A549 (cell line): ENCODE results near the gene TEX13D. TPM values are rescaled to one million over a fixed set of nuclear protein-coding genes. Genes with fewer than 3 reads are reported as not detected.

Experiments used
- ATAC-seq, 2 experiments: fragments of 200-7000 bp in 1 of 2; fragments of >200 bp in 1 of 2; cut with Nextera tagmentation in 1 of 2; cut with Tn5 transposase in 1 of 2; 3 replicates each; pipeline versions ENCODE4 v1.8.0 to v1.9.1; 2018 to 2020; ENCODE audit warnings: mild to moderate bottlenecking in 1 of 2, moderate library complexity in 1 of 2
- CTCF ChIA-PET: fragments of 300-600 bp; sonication (Branson Sonifier 250); formaldehyde crosslinking; extraction: SDS; loops from one replicate; lab custom pipeline; 2021; ENCODE audit warnings: antibody characterized with exemption, inconsistent platforms; lab: Yijun Ruan, JAX
- POLR2A ChIA-PET: fragments of 350-600 bp; formaldehyde crosslinking; extraction: SDS; loops from one replicate; lab custom pipeline; 2021; ENCODE audit warnings: antibody characterized with exemption, inconsistent platforms; lab: Yijun Ruan, JAX
- DNase-seq, 2 experiments: peaks; one replicate each; pipeline versions ENCODE4 v3.0.0 to v3.0.0-alpha.2; 2011 to 2016; ENCODE audit warnings: low read depth in 1 of 2, low spot score in 1 of 2
- FAIRE-seq: peaks from 2 replicates; lab custom pipeline; 2011; peaks lifted over from hg19 to GRCh38; lab: Jason Lieb, UNC
- H3K27ac ChIP-seq, 2 experiments: fragments of >200 bp; sonication (Bioruptor Twin); formaldehyde crosslinking; 3 replicates each; pipeline ENCODE4 v1.5.1; 2016 to 2017
- H3K4me1 ChIP-seq: fragments of >200 bp; sonication (Bioruptor Twin); formaldehyde crosslinking; 3 replicates; pipeline ENCODE4 v1.6.1; 2016
- H3K4me2 ChIP-seq: fragments of >200 bp; sonication (Bioruptor Twin); formaldehyde crosslinking; 3 replicates; pipeline ENCODE4 v1.6.1; 2016
- H3K4me3 ChIP-seq: fragments of >200 bp; sonication (Bioruptor Twin); formaldehyde crosslinking; 3 replicates; pipeline ENCODE4 v1.5.1; 2016
- H3K9me3 ChIP-seq: fragments of >200 bp; sonication (Bioruptor Twin); formaldehyde crosslinking; 3 replicates; pipeline ENCODE4 v1.6.1; 2016
- ATOH8 ChIP-seq: fragments of 250-450 bp; sonication (Bioruptor Pico); IDR thresholded peaks from 2 replicates; pipeline ENCODE4 v1.5.0; 2020; ENCODE audit warnings: low read depth, mild to moderate bottlenecking, moderate library complexity
- BHLHE40 ChIP-seq: IDR thresholded peaks from 2 replicates; pipeline ENCODE4 v1.6.1; 2012; ENCODE audit warnings: low read depth, low read length, inconsistent platforms
- CBX8 ChIP-seq: fragments of 200-600 bp; sonication (generic); IDR thresholded peaks from 2 replicates; pipeline ENCODE4 v1.6.1; 2016
- CEBPB ChIP-seq, 2 experiments: fragments of >200 bp in 1 of 2; sonication (Bioruptor Twin) in 1 of 2; formaldehyde crosslinking in 1 of 2; IDR thresholded peaks; 2 replicates each; pipeline ENCODE4 v1.6.1; 2012 to 2016
- CHD2 ChIP-seq: fragments of 150-350 bp; IDR thresholded peaks from 2 replicates; pipeline ENCODE4 v1.6.1; 2014; ENCODE audit warnings: low read length; ENCODE audit not compliant: partially characterized antibody
- CHD4 ChIP-seq: fragments of 200-600 bp; sonication (generic); IDR thresholded peaks from 2 replicates; pipeline ENCODE4 v1.6.1; 2016; ENCODE audit warnings: antibody characterized with exemption, mild to moderate bottlenecking, borderline replicate concordance
- CTCF ChIP-seq: fragments of >200 bp; sonication (Bioruptor Twin); formaldehyde crosslinking; IDR thresholded peaks from 3 replicates; pipeline ENCODE4 v1.5.1; 2016
- EP300 ChIP-seq, 2 experiments: fragments of >200 bp; sonication (Bioruptor Twin); formaldehyde crosslinking; IDR thresholded peaks; 2 replicates in 1 of 2; 3 replicates in 1 of 2; pipeline ENCODE4 v1.6.1; 2016 to 2017
- ESRRA ChIP-seq: fragments of 150-350 bp; IDR thresholded peaks from 2 replicates; pipeline ENCODE4 v1.6.1; 2014; ENCODE audit warnings: mild to moderate bottlenecking, low read length, borderline replicate concordance
- FOXS1 ChIP-seq: fragments of 250-450 bp; sonication (Bioruptor Pico); IDR thresholded peaks from 2 replicates; pipeline ENCODE4 v1.5.0; 2020; ENCODE audit warnings: mild to moderate bottlenecking, moderate library complexity
- GATA3 ChIP-seq: IDR thresholded peaks from 2 replicates; pipeline ENCODE4 v1.6.1; 2012; ENCODE audit warnings: borderline replicate concordance
- HDAC2 ChIP-seq: fragments of 200-600 bp; sonication (generic); IDR thresholded peaks from 2 replicates; pipeline ENCODE4 v1.6.1; 2016
- HOXB5 ChIP-seq: fragments of 250-450 bp; sonication (Bioruptor Pico); IDR thresholded peaks from 2 replicates; pipeline ENCODE4 v1.5.0; 2020; ENCODE audit warnings: mild to moderate bottlenecking, moderate library complexity
- JUN ChIP-seq, 2 experiments: fragments of >200 bp; sonication (Bioruptor Twin); formaldehyde crosslinking; IDR thresholded peaks; 2 replicates in 1 of 2; 3 replicates in 1 of 2; pipeline ENCODE4 v1.6.1; 2016 to 2017
- KDM1A ChIP-seq: fragments of 200-600 bp; sonication (generic); IDR thresholded peaks from 2 replicates; pipeline ENCODE4 v1.6.1; 2016; ENCODE audit warnings: low read depth, mild to moderate bottlenecking
- MAFK ChIP-seq: fragments of 450-650 bp; IDR thresholded peaks from 2 replicates; pipeline ENCODE4 v1.6.1; 2014; ENCODE audit not compliant: partially characterized antibody
- MAX ChIP-seq: IDR thresholded peaks from 2 replicates; pipeline ENCODE4 v1.6.1; 2012
- NPAS2 ChIP-seq: fragments of 250-450 bp; sonication (Bioruptor Pico); IDR thresholded peaks from 2 replicates; pipeline ENCODE4 v1.8.0; 2022; ENCODE audit warnings: mild to moderate bottlenecking, moderate library complexity, borderline replicate concordance
- NR3C1 ChIP-seq: fragments of >200 bp; sonication (Bioruptor Twin); formaldehyde crosslinking; IDR thresholded peaks from 3 replicates; pipeline ENCODE4 v1.6.1; 2017
- PHF8 ChIP-seq: fragments of 200-600 bp; sonication (generic); IDR thresholded peaks from 2 replicates; pipeline ENCODE4 v1.6.1; 2016; ENCODE audit warnings: low read depth, mild to moderate bottlenecking, antibody characterized with exemption, moderate library complexity, borderline replicate concordance
- POLR2AphosphoS2 ChIP-seq: conservative IDR thresholded peaks from 2 replicates; pipeline ENCODE4 v1.6.1; 2012; ENCODE audit warnings: low read length, improper control_type of control experiment, inconsistent platforms
- RCOR1 ChIP-seq: fragments of 150-350 bp; IDR thresholded peaks from 2 replicates; pipeline ENCODE4 v1.6.1; 2014; ENCODE audit warnings: antibody characterized with exemption, low read length, low read depth
- SMC3 ChIP-seq: fragments of >200 bp; sonication (Bioruptor Twin); formaldehyde crosslinking; IDR thresholded peaks from 3 replicates; pipeline ENCODE4 v1.6.1; 2018; ENCODE audit warnings: inconsistent platforms
- ZFP36 ChIP-seq: fragments of 450-650 bp; IDR thresholded peaks from 2 replicates; pipeline ENCODE4 v1.6.1; 2014; ENCODE audit warnings: borderline replicate concordance; ENCODE audit not compliant: partially characterized antibody
- ZNF302 ChIP-seq: fragments of 250-450 bp; sonication (Bioruptor Pico); IDR thresholded peaks from 2 replicates; pipeline ENCODE4 v1.9.0; 2021; ENCODE audit warnings: inconsistent platforms, mild to moderate bottlenecking, moderate library complexity
- WGBS: methylation state at CpG from one replicate; pipeline ENCODE4 v1.1.6; 2017; ENCODE audit errors: missing lambda C conversion rate; 5-methylcytosine and 5-hydroxymethylcytosine counted together
- polyA plus RNA-seq, 4 experiments: library from polyadenylated mRNA; depleted of rRNA in 3 of 4; stranded (reverse); fragments of >200 nt; fragmentation: RNase III in 1 of 4; extraction: RNeasy Plus Mini Kit Qiagen cat#74134 plus additional on column Dnase treatment in 1 of 4; gene quantifications; 2 replicates in 3 of 4; 3 replicates in 1 of 4; pipeline ENCODE4 v1.2.3, GENCODE V29; 2011 to 2017

TEX13D gene
- polyA plus RNA-seq, 2 of the 4 experiments (the other 2 are of a cell fraction): not detected

DNA sequence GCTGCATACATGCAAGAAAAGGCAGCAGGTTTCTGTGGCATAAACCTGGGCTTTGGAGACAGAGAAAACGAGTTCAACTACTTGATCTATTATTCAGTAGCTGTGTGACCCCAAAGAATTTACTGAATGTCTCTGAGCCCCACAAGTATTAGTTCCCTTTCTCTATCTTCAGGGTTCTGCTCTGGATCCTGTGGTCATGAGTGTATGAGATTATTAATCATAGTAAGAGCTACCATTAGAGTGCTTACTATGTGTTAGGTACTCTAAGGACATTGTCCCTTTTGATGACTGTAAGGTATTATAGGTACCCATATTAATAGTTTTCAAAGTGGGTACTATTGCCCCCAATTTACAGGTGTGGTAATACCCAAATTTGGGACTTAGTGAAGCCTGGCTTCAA, 5.5 kb downstream of the TEX13D start:
- FAIRE-seq (no peak), DNase-seq (no peak), ATAC-seq (no peak)
- POLR2A ChIA-PET: no interaction called here
- H3K27ac ChIP-seq: no peak overlapping the region
- H3K4me1 ChIP-seq: no peaks in the 10 kb centered on the region
- no peak overlapping the region for H3K4me2 ChIP-seq
- CTCF ChIA-PET: no interaction called here
- no peaks in the 10 kb centered on the region for H3K9me3 ChIP-seq
- TF ChIP-seq ATOH8: no peak
- no peak for TF ChIP-seq JUN (IDR thresholded peaks at IDR 0.05)
- TF ChIP-seq CHD4: no peak
- no peak for TF ChIP-seq KDM1A
- no peak for TF ChIP-seq CBX8
- TF ChIP-seq CEBPB (IDR thresholded peaks at IDR 0.05): no peak
- TF ChIP-seq ZFP36: no peak
- TF ChIP-seq POLR2AphosphoS2: no peak
- H3K4me3 ChIP-seq: no peak overlapping the region
- 0% methylated on average over 1 of the region's 1 CpG for WGBS

DNA sequence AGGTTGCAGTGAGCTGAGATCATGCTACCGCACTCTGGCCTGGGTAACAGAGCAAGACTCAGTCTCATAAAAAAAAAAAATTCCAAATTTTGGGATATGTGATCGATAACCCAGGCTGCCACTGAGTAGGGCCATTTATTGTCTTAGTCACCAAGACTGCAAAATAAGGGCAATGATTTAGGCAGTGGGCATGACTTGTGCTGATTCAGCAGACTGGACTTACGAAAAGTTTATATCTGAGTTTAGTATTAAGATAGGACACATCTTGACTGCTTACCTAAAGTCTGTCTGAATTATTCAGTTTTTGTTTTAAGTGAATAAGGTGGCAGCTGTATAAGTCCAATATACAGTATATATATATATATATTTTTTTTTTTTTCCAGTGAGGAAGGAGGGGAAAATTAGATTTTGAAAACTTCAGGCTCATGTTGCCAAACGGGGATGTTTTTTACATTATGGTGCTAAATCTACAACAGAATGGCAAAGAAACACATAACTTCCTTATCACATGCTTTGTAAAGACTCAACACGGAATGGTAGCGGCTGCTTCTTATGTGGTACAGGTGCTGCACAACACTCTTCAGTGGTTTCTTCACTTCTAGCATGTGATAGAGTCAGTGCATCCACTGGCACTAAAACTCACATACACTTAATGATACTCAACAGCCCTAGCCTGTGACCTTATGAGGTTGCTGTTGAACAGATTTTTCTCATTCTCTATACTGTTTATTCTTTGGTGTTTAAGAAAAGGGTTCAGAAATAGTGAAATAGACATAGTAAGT, 6.5 kb downstream of the TEX13D start:
- ChIA-PET POLR2A (no interaction called here), CTCF (no interaction called here)
- FAIRE-seq (peak; percentile 76), ATAC-seq (no peak), DNase-seq (no peak)
- H3K4me1 ChIP-seq: no peaks in the 10 kb centered on the region
- H3K4me2 ChIP-seq: no peak overlapping the region
- H3K4me3 ChIP-seq: no peak overlapping the region
- H3K9me3 ChIP-seq: no peaks in the 10 kb centered on the region
- WGBS: 53% methylated on average over 6 of the region's 6 CpGs
- no peak overlapping the region for H3K27ac ChIP-seq
- peak; percentile 40 for TF ChIP-seq MAFK
- TF ChIP-seq MAX: no peak
- no peak for TF ChIP-seq SMC3
- no peak for TF ChIP-seq HOXB5 (CRISPR knock-in tag)
- TF ChIP-seq PHF8: no peak

DNA sequence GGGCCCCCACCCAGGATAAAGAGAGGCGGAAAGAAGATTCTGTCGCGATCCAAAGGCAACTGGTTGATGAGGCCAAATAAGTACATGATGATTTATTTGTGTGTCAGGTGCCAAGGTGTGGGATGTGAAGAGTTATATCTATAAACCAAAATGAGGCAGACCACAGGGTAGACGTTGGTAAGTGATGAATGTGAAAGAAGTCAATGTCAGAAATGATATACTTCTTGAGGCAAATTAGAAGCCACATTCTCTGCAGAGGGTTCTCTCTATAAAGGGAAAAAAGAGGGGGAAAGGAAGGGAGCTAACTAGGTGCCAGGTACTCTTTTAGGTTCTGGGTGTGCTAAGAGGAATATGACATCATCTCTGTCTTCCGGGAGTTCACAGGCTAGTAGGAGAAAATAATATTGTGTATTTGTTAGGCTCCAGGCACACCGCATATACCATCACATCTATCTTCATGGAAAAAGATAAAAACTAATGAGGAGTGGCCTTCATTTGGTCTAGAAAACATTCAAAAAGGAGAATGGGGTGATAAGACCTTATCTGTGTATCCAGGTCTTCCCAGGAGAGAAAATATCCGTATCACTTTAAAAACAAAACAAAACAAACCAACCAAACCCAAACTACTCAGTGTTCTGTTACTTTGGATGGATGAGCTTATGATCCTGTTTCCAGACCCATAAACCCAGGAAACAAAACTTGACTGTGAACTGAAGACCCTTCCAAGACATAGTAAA, 9.1 kb downstream of the TEX13D start:
- Histone ChIP-seq H3K9me3 (no peaks in the 10 kb centered on the region), H3K4me2 (no peak overlapping the region), H3K27ac (no peak overlapping the region), H3K4me1 (no peaks in the 10 kb centered on the region)
- POLR2A ChIA-PET: no interaction called here
- CTCF ChIA-PET: interaction anchor here (1.1 kb wide), 1 partner anchor 11 kb away, joined by 3 read pairs; no protein-coding TSS in a partner anchor
- peak; percentile 7 for FAIRE-seq
- no peak for DNase-seq
- TF ChIP-seq GATA3 (no peak), FOXS1 (CRISPR knock-in tag) (no peak)
- TF ChIP-seq, all 56 proteins: peak for 0
- WGBS: 34% methylated on average over 7 of the region's 7 CpGs
- no peak for ATAC-seq
- H3K4me3 ChIP-seq: no peak overlapping the region

- POLR2A ChIA-PET: interaction anchor here (0.7 kb wide), 1 partner anchor 26 kb away, joined by 3 read pairs; no protein-coding TSS in a partner anchor
- FAIRE-seq (no peak), ATAC-seq (no peak)
- TF ChIP-seq ZNF302 (CRISPR knock-in tag): no peak
- TF ChIP-seq SMC3: no peak
- TF ChIP-seq BHLHE40: no peak
- TF ChIP-seq NPAS2: no peak
- no peak for TF ChIP-seq HOXB5 (CRISPR knock-in tag)
- no peak for TF ChIP-seq CTCF
- no peak for TF ChIP-seq ATOH8
- TF ChIP-seq ESRRA: no peak
- TF ChIP-seq EP300 (IDR thresholded peaks at IDR 0.05): no peak
- no peak for TF ChIP-seq HDAC2
- TF ChIP-seq GATA3: no peak
- no peak for TF ChIP-seq NR3C1
- TF ChIP-seq RCOR1: no peak
- TF ChIP-seq CHD2: no peak
Observed at GRCh38 chrX:124342174-124342867, 9.9 kb downstream of the TEX13D start.

More at GRCh38 chrX:124342174-124342867, 9.9 kb downstream of the TEX13D start:
- Histone ChIP-seq H3K27ac (no peak overlapping the region), H3K4me3 (no peak overlapping the region), H3K4me1 (no peaks in the 10 kb centered on the region), H3K9me3 (no peaks in the 10 kb centered on the region), H3K4me2 (no peak overlapping the region)
- CTCF ChIA-PET: interaction anchor here (1.1 kb wide), 1 partner anchor 12 kb away, joined by 3 read pairs; no protein-coding TSS in a partner anchor
- 25% methylated on average over 7 of the region's 7 CpGs for WGBS
- no peak for DNase-seq
